ENCODE measurements around the gene TF. TPM values are rescaled to one million over a fixed set of nuclear protein-coding genes. Genes with fewer than 3 reads are reported as not detected.

The TF gene
- total and polyA plus RNA-seq, 10 of the 15 experiments (the other 5 are each of a cell fraction or from before 2014, with no cell fraction given): under 0.01 to 8.9 (median 0.05) TPM; not detected in 1

GRCh38 chr3:133713347-133713746 lies 32.8 kb upstream of the TF start:
- H3K4me1 ChIP-seq (ENCODE audit: control insufficient read depth, insufficient read depth, low read length): no peaks in the 10 kb centered on the region
- H3K36me3 ChIP-seq (ENCODE audit: control insufficient read depth in 2 of 2, insufficient read depth in 2 of 2, low read length in 1 of 2): no peaks in the 10 kb centered on the region
- H3K27ac ChIP-seq (ENCODE audit: control insufficient read depth, insufficient read depth): no peak overlapping the region
- no peaks in the 10 kb centered on the region for H3K79me2 ChIP-seq (ENCODE audit: control insufficient read depth, insufficient read depth, low read length)
- no peaks in the 10 kb centered on the region; a peak in 4 of 4 replicates for H3K27me3 ChIP-seq (replicated peaks in 1 of 2; ENCODE audit: control insufficient read depth in 2 of 2, insufficient read depth in 2 of 2, low read length in 1 of 2)
- ChIA-PET POLR2A (no interaction called here), CTCF (no interaction called here), SMC1A (ENCODE audit: uncharacterized antibody, unreplicated experiment) (no interaction called here), RAD21 (ENCODE audit: unreplicated experiment) (no interaction called here)
- H3K4me3 ChIP-seq: no peak overlapping the region
- DNase-seq (ENCODE audit: low read depth, low spot score) (no peak), ATAC-seq (no peak), FAIRE-seq (no peak)
- intact Hi-C loops (cut with micrococcal nuclease; ENCODE audit: unreplicated experiment) (no loop called here), in situ Hi-C loops (cut with MboI) (no loop called here)
- H4K20me1 ChIP-seq (ENCODE audit: control insufficient read depth, insufficient read depth): no peaks in the 10 kb centered on the region
- no peak overlapping the region for H2AFZ ChIP-seq (ENCODE audit: control insufficient read depth, low read depth, low read length)
- no peaks in the 10 kb centered on the region for H3K9me3 ChIP-seq (replicated peaks; ENCODE audit: control insufficient read depth, insufficient read depth, low read length)
- TF ChIP-seq ZNF274 (IDR thresholded peaks at IDR 0.05; ENCODE audit: insufficient read depth, insufficient read length) (no peak), NRF1 (conservative IDR thresholded peaks at IDR 0.05; ENCODE audit: low read depth, low read length) (no peak), NFXL1 (IDR thresholded peaks at IDR 0.05; ENCODE audit: borderline replicate concordance) (no peak), WRNIP1 (IDR thresholded peaks at IDR 0.05; ENCODE audit: borderline replicate concordance, low read depth, low read length) (no peak), ASH2L (IDR thresholded peaks at IDR 0.05; ENCODE audit: borderline replicate concordance, low read depth) (no peak)
- no peak overlapping the region for H3K4me2 ChIP-seq (ENCODE audit: control insufficient read depth, insufficient read depth)
- WGBS (ENCODE audit: insufficient coverage, insufficient replicate concordance, low lambda C conversion rate, missing lambda C conversion rate): 73% methylated on average over 5 of the region's 5 CpGs
- H3K9ac ChIP-seq (ENCODE audit: control insufficient read depth, insufficient read depth, low read length): no peak overlapping the region
- no TSS peak for BruUV-seq (replicated peaks)

- no peak for FAIRE-seq
- in situ Hi-C loops (cut with MboI) (no loop called here), intact Hi-C loops (cut with micrococcal nuclease; ENCODE audit: unreplicated experiment) (no loop called here)
- no peak overlapping the region for H3K9ac ChIP-seq (ENCODE audit: control insufficient read depth, insufficient read depth, low read length)
- H2AFZ ChIP-seq (ENCODE audit: control insufficient read depth, low read depth, low read length): no peak overlapping the region
- no peaks in the 10 kb centered on the region for H3K79me2 ChIP-seq (ENCODE audit: control insufficient read depth, insufficient read depth, low read length)
- no peaks in the 10 kb centered on the region for H3K4me1 ChIP-seq (ENCODE audit: control insufficient read depth, insufficient read depth, low read length)
- SMC1A ChIA-PET (ENCODE audit: uncharacterized antibody, unreplicated experiment): interaction anchor here (0.6 to 0.8 kb wide), 2 partner anchors 20 to 39 kb away, joined by 3 read pairs; no protein-coding TSS in a partner anchor
- H3K9me3 ChIP-seq (replicated peaks; ENCODE audit: control insufficient read depth, insufficient read depth, low read length): no peaks in the 10 kb centered on the region; the same call in 2 of the 3 replicates
- ATAC-seq: no peak
- no peak overlapping the region for H3K4me2 ChIP-seq (ENCODE audit: control insufficient read depth, insufficient read depth)
- H3K27ac ChIP-seq (ENCODE audit: control insufficient read depth, insufficient read depth): no peak overlapping the region
- POLR2A ChIA-PET: no interaction called here
- CTCF ChIA-PET: no interaction called here
- no peaks in the 10 kb centered on the region; a peak in 3 of 4 replicates for H3K27me3 ChIP-seq (replicated peaks in 1 of 2; ENCODE audit: control insufficient read depth in 2 of 2, insufficient read depth in 2 of 2, low read length in 1 of 2)
- BruUV-seq (replicated peaks): no TSS peak
- H4K20me1 ChIP-seq (ENCODE audit: control insufficient read depth, insufficient read depth): no peaks in the 10 kb centered on the region
- no peaks in the 10 kb centered on the region for H3K36me3 ChIP-seq (ENCODE audit: control insufficient read depth in 2 of 2, insufficient read depth in 2 of 2, low read length in 1 of 2)
- WGBS (ENCODE audit: insufficient coverage, insufficient replicate concordance, low lambda C conversion rate, missing lambda C conversion rate): 29% methylated on average over 3 of the region's 3 CpGs
- no peak for DNase-seq (ENCODE audit: low read depth, low spot score)
- no peak overlapping the region for H3K4me3 ChIP-seq
- RAD21 ChIA-PET (ENCODE audit: unreplicated experiment): no interaction called here
- no peak for TF ChIP-seq FOXK2 (IDR thresholded peaks at IDR 0.05)
- TF ChIP-seq, protein P1, sequence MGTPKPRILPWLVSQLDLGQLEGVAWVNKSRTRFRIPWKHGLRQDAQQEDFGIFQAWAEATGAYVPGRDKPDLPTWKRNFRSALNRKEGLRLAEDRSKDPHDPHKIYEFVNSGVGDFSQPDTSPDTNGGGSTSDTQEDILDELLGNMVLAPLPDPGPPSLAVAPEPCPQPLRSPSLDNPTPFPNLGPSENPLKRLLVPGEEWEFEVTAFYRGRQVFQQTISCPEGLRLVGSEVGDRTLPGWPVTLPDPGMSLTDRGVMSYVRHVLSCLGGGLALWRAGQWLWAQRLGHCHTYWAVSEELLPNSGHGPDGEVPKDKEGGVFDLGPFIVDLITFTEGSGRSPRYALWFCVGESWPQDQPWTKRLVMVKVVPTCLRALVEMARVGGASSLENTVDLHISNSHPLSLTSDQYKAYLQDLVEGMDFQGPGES (IDR thresholded peaks at IDR 0.05): no peak
- TF ChIP-seq TBL1XR1 (IDR thresholded peaks at IDR 0.05; ENCODE audit: low read depth, low read length): no peak
- no peak for TF ChIP-seq TARDBP (IDR thresholded peaks at IDR 0.05; ENCODE audit: borderline replicate concordance)
- TF ChIP-seq, protein P2, sequence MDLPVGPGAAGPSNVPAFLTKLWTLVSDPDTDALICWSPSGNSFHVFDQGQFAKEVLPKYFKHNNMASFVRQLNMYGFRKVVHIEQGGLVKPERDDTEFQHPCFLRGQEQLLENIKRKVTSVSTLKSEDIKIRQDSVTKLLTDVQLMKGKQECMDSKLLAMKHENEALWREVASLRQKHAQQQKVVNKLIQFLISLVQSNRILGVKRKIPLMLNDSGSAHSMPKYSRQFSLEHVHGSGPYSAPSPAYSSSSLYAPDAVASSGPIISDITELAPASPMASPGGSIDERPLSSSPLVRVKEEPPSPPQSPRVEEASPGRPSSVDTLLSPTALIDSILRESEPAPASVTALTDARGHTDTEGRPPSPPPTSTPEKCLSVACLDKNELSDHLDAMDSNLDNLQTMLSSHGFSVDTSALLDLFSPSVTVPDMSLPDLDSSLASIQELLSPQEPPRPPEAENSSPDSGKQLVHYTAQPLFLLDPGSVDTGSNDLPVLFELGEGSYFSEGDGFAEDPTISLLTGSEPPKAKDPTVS (IDR thresholded peaks at IDR 0.05; ENCODE audit: low read depth, low read length): no peak
- no peak for TF ChIP-seq RAD21 (IDR thresholded peaks at IDR 0.05; ENCODE audit: insufficient read depth, low read depth, low read length)
- no peak for TF ChIP-seq RB1 (IDR thresholded peaks at IDR 0.05; ENCODE audit: borderline replicate concordance)
- TF ChIP-seq IRF5 (IDR thresholded peaks at IDR 0.05; ENCODE audit: borderline replicate concordance): no peak
- TF ChIP-seq CHD2 (IDR thresholded peaks at IDR 0.05; ENCODE audit: borderline replicate concordance, low read depth, low read length): no peak
- no peak for TF ChIP-seq NFYA (IDR thresholded peaks at IDR 0.05; ENCODE audit: borderline replicate concordance, low read depth, low read length)
- no peak for TF ChIP-seq PAX8 (IDR thresholded peaks at IDR 0.05)
- TF ChIP-seq EED (IDR thresholded peaks at IDR 0.05; ENCODE audit: low read depth): no peak
Measured at GRCh38 chr3:133717424-133717823, 28.8 kb upstream of the TF start.

All from GM12878 (cell line).